ENCODE results near the gene TNNT2.

- TF ChIP-seq, protein P1, sequence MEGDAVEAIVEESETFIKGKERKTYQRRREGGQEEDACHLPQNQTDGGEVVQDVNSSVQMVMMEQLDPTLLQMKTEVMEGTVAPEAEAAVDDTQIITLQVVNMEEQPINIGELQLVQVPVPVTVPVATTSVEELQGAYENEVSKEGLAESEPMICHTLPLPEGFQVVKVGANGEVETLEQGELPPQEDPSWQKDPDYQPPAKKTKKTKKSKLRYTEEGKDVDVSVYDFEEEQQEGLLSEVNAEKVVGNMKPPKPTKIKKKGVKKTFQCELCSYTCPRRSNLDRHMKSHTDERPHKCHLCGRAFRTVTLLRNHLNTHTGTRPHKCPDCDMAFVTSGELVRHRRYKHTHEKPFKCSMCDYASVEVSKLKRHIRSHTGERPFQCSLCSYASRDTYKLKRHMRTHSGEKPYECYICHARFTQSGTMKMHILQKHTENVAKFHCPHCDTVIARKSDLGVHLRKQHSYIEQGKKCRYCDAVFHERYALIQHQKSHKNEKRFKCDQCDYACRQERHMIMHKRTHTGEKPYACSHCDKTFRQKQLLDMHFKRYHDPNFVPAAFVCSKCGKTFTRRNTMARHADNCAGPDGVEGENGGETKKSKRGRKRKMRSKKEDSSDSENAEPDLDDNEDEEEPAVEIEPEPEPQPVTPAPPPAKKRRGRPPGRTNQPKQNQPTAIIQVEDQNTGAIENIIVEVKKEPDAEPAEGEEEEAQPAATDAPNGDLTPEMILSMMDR (conservative IDR thresholded peaks at IDR 0.05; ENCODE audit: low read depth, low read length), result no peak
- TF ChIP-seq EZH2 (IDR thresholded peaks at IDR 0.05; ENCODE audit: borderline replicate concordance, low read depth, low read length, poor library complexity, severe bottlenecking), result no peak
Measured at GRCh38 chr1:201420608-201421002, 43.1 kb upstream of the TNNT2 start.

All from A673 (cell line).